Activated CD4-positive, alpha-beta T cell treated with anti-CD3 and anti-CD28 coated beads, Interleukin-2, amount 10 ng/mL, durations not matched to agents 24 days and 14 days (primary cell): ENCODE measurements around the gene SERPINE1. TPM values are rescaled to one million over a fixed set of nuclear protein-coding genes. Genes with fewer than 3 reads are reported as not detected.
"Not testable (repeated sequence)": the region's sequence is repeated elsewhere in the genome, so short reads cannot be mapped to it uniquely, and the experiment has no call there.

Experiments used
- DNase-seq: peaks from one replicate; pipeline ENCODE4 v3.0.0; 2022
- H3K27ac Mint-ChIP-seq: one replicate; pipeline ENCODE4 v1.8.0; 2022; ENCODE audit warnings: mild to moderate bottlenecking, mixed read lengths
- H3K27me3 Mint-ChIP-seq: one replicate; pipeline ENCODE4 v1.8.0; 2022; ENCODE audit warnings: mixed read lengths
- H3K36me3 Mint-ChIP-seq: one replicate; pipeline ENCODE4 v1.8.0; 2022; ENCODE audit warnings: low read depth, mild to moderate bottlenecking, mixed read lengths
- H3K4me1 Mint-ChIP-seq: one replicate; pipeline ENCODE4 v1.8.0; 2021; ENCODE audit warnings: mixed read lengths
- H3K4me3 Mint-ChIP-seq: one replicate; pipeline ENCODE4 v1.8.0; 2022; ENCODE audit warnings: mild to moderate bottlenecking, moderate library complexity, mixed read lengths
- H3K9me3 Mint-ChIP-seq: one replicate; pipeline ENCODE4 v1.8.0; 2021; ENCODE audit warnings: mixed read lengths
- intact Hi-C: fragments of 100-400 bp; cut with micrococcal nuclease; formaldehyde crosslinking; loops from one replicate; pipeline ENCODE4 v1.15.1; 2023
- total RNA-seq: library from RNA; stranded (reverse); gene quantifications from 2 replicates; pipeline ENCODE4 v1.2.3, GENCODE V29; 2022

SERPINE1 gene
- total RNA-seq, 1 donor from 2014 or later, result 0.33 TPM

GRCh38 chr7:101108961-101109360 is 17.9 kb upstream of the SERPINE1 start:
- no peak overlapping the region for H3K4me3 Mint-ChIP-seq
- H3K9me3 Mint-ChIP-seq, result no peaks in the 10 kb centered on the region
- H3K4me1 Mint-ChIP-seq, result peaks cover 5% of the 10 kb centered on the region
- DNase-seq, result no peak
- intact Hi-C loops, result no loop called here
- H3K36me3 Mint-ChIP-seq, result no peaks in the 10 kb centered on the region
- peaks cover 4% of the 10 kb centered on the region for H3K27me3 Mint-ChIP-seq
- no peak overlapping the region for H3K27ac Mint-ChIP-seq

DNA sequence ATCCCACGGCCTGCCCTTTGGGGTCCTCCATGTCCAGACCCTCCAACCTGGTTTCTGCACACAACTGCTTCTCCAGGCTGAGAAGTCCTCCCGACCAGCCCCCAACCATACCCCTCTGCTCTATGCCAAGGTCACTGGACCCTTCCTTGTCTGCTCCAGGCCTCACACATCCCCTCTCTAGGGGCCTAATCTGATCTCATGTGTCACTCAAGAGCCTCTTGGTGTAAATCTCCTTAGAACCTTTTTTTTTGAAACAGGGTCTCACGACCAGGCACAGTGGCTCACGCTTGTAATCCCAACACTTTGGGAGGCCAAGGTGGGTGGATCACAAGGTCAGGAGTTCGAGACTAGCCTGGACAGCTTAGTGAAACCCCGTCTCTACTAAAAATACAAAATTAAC is 17.5 kb upstream of the SERPINE1 start:
- peaks cover 3% of the 10 kb centered on the region for H3K4me1 Mint-ChIP-seq
- no peak for DNase-seq
- intact Hi-C loops, result no loop called here
- H3K4me3 Mint-ChIP-seq, result no peak overlapping the region
- H3K27ac Mint-ChIP-seq, result no peak overlapping the region
- H3K36me3 Mint-ChIP-seq, result no peaks in the 10 kb centered on the region
- H3K27me3 Mint-ChIP-seq, result peaks cover 4% of the 10 kb centered on the region
- H3K9me3 Mint-ChIP-seq, result no peaks in the 10 kb centered on the region

GRCh38 chr7:101111261-101111660 is 15.6 kb upstream of the SERPINE1 start:
- no peak for DNase-seq
- intact Hi-C loops, result no loop called here
- Mint-ChIP-seq H3K9me3 (no peaks in the 10 kb centered on the region), H3K4me1 (no peaks in the 10 kb centered on the region), H3K4me3 (no peak overlapping the region), H3K36me3 (no peaks in the 10 kb centered on the region), H3K27ac (no peak overlapping the region), H3K27me3 (peaks cover under 1% of the 10 kb centered on the region)

DNA sequence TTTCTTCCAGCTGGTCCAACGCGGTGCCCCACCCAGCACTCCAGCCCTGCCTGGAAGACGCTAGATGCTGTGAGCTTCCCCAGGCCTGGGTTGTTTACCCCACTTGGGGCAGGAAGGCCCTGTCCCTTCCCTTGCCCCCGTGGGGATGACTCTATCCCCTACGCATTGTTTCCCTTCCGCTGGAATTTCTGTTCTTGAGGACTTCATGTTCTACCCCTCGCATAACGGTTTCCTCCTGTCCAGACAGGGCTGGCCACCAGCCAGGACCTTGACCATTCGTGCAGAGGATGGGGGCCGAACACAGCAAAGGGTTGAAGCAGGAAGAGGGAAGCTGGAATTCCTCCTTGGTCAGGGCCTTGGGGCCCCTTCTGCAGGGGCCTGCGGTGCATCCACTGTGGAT is 14.7 kb upstream of the SERPINE1 start:
- no peak overlapping the region for H3K27ac Mint-ChIP-seq
- no peaks in the 10 kb centered on the region for H3K27me3 Mint-ChIP-seq
- no peaks in the 10 kb centered on the region for H3K36me3 Mint-ChIP-seq
- H3K4me1 Mint-ChIP-seq, result no peaks in the 10 kb centered on the region
- DNase-seq, result no peak
- H3K4me3 Mint-ChIP-seq, result no peak overlapping the region
- intact Hi-C loops, result no loop called here
- no peaks in the 10 kb centered on the region for H3K9me3 Mint-ChIP-seq

GRCh38 chr7:101113140-101113539 is 13.8 kb upstream of the SERPINE1 start:
- H3K27me3 Mint-ChIP-seq, H3K4me1 Mint-ChIP-seq, intact Hi-C loops, H3K27ac Mint-ChIP-seq, H3K36me3 Mint-ChIP-seq, H3K4me3 Mint-ChIP-seq, DNase-seq, H3K9me3 Mint-ChIP-seq: not testable (repeated sequence)

DNA sequence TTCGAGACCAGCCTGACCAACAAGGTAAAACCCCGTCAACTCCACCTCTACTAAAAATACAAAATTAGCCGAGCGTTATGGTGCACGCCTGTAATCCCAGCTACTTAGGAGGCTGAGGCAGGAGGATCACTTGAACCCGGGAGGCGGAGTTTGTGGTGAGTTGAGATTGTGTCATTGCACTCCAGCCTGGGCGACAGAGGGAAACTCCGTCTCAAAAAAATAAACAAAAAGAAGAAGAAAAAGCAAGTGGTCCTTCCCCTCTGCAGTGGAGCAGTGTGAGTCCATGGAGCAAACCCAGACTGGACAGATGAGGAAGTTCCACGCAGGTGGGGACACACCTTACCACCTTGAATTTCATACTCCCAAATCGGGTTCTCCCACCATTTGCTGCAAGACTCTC is 13.1 kb upstream of the SERPINE1 start:
- Mint-ChIP-seq H3K4me3 (no peak overlapping the region), H3K27me3 (no peaks in the 10 kb centered on the region), H3K4me1 (no peaks in the 10 kb centered on the region), H3K36me3 (no peaks in the 10 kb centered on the region), H3K27ac (no peak overlapping the region), H3K9me3 (no peaks in the 10 kb centered on the region)
- intact Hi-C loops, result no loop called here
- no peak for DNase-seq

- H3K27me3 Mint-ChIP-seq, result peaks cover 1% of the 10 kb centered on the region
- no peak overlapping the region for H3K4me3 Mint-ChIP-seq
Measured at GRCh38 chr7:101114492-101114891, 12.4 kb upstream of the SERPINE1 start.

GRCh38 chr7:101115215-101115614 is 11.7 kb upstream of the SERPINE1 start:
- no peaks in the 10 kb centered on the region for H3K4me1 Mint-ChIP-seq

More at GRCh38 chr7:101114492-101114891, 12.4 kb upstream of the SERPINE1 start:
- DNase-seq, result no peak
- no peaks in the 10 kb centered on the region for H3K4me1 Mint-ChIP-seq
- no peaks in the 10 kb centered on the region for H3K36me3 Mint-ChIP-seq
- H3K27ac Mint-ChIP-seq, result no peak overlapping the region
- intact Hi-C loops, result no loop called here
- no peaks in the 10 kb centered on the region for H3K9me3 Mint-ChIP-seq

DNA sequence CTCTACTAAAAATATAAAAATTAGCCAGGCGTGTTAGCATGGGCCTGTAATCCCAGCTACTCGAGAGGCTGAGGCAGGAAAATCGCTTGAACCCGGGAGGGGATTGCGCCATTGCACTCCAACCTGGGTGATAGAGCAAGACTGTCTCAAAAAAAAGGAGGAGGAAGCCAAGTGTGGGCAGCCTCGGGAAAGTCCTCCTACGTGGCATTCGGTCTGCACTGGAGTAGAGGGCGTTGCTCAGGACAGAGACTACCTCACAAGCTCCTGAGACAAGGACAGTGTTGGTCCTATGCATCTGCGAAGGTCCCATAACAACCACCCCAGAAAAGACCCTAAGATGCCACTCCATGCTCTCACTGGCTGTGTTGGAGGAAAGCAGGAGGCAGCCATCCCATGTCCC is 10.0 kb upstream of the SERPINE1 start:
- no peak for DNase-seq
- Mint-ChIP-seq H3K36me3 (no peaks in the 10 kb centered on the region), H3K27me3 (peaks cover 8% of the 10 kb centered on the region), H3K27ac (no peak overlapping the region), H3K4me3 (no peak overlapping the region), H3K9me3 (no peaks in the 10 kb centered on the region), H3K4me1 (peaks cover 3% of the 10 kb centered on the region)
- intact Hi-C loops, result no loop called here

More at GRCh38 chr7:101115215-101115614, 11.7 kb upstream of the SERPINE1 start:
- H3K27me3 Mint-ChIP-seq, result peaks cover 5% of the 10 kb centered on the region
- H3K9me3 Mint-ChIP-seq, result no peaks in the 10 kb centered on the region
- no peak overlapping the region for H3K4me3 Mint-ChIP-seq
- H3K27ac Mint-ChIP-seq, result no peak overlapping the region
- intact Hi-C loops, result no loop called here
- DNase-seq, result no peak
- H3K36me3 Mint-ChIP-seq, result no peaks in the 10 kb centered on the region

DNA sequence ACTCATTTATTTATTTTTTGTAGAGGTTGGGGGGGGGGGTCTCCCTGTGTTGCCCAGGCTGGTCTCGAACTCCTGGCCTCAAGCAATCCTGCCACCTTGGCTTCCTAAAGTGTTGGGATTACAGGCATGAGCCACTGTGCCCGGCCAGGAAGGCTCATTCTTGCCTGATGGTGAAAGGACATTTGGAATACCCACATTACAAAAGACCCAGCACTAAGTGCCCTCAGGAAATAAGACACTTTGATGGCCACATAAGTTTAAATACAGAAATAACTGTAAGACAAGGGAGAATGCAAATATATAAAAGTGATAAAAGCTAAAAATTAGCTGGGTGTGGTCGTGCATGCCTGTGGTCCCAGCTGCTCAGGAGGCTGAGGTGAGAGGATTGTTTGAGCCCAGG is 8.0 kb upstream of the SERPINE1 start:
- Mint-ChIP-seq H3K36me3 (no peaks in the 10 kb centered on the region), H3K27ac (no peak overlapping the region), H3K27me3 (peaks cover 23% of the 10 kb centered on the region), H3K4me1 (peaks cover 14% of the 10 kb centered on the region), H3K4me3 (no peak overlapping the region), H3K9me3 (no peaks in the 10 kb centered on the region)
- intact Hi-C loops, result no loop called here
- no peak for DNase-seq

- Mint-ChIP-seq H3K27me3 (peaks cover 23% of the 10 kb centered on the region), H3K36me3 (no peaks in the 10 kb centered on the region), H3K4me3 (no peak overlapping the region), H3K9me3 (no peaks in the 10 kb centered on the region), H3K4me1 (peaks cover 19% of the 10 kb centered on the region), H3K27ac (no peak overlapping the region)
- DNase-seq, result no peak
- intact Hi-C loops, result no loop called here
Measured at GRCh38 chr7:101119876-101120275, 7.0 kb upstream of the SERPINE1 start.

GRCh38 chr7:101120315-101120714 is 6.6 kb upstream of the SERPINE1 start:
- H3K9me3 Mint-ChIP-seq, result no peaks in the 10 kb centered on the region
- intact Hi-C loops, result no loop called here

DNA sequence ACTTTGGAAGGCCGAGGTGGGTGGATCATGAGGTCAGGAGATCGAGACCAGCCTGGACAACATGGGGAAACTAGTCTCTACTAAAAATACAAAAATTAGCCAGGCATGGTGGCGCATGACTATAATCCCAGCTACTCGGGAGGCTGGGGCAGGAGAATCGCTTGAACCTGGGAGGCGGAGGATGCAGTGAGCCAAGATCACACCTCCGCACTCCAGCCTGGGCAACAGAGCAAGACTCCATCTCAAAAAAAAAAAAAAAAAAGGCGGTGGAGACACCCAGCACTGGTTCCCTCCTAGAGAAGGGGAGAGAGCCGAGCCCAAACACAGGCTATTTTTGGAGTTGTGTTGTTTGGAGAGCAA is 5.3 kb upstream of the SERPINE1 start:
- Mint-ChIP-seq H3K27me3 (peaks cover 27% of the 10 kb centered on the region), H3K4me3 (peak overlapping the region; percentile 70), H3K4me1 (peaks cover 32% of the 10 kb centered on the region)
- H3K27ac Mint-ChIP-seq, intact Hi-C loops, DNase-seq, H3K36me3 Mint-ChIP-seq, H3K9me3 Mint-ChIP-seq: not testable (repeated sequence)

More at GRCh38 chr7:101120315-101120714, 6.6 kb upstream of the SERPINE1 start:
- H3K4me3 Mint-ChIP-seq, result no peak overlapping the region
- DNase-seq, result no peak
- peaks cover 23% of the 10 kb centered on the region for H3K27me3 Mint-ChIP-seq
- H3K27ac Mint-ChIP-seq, result no peak overlapping the region
- peaks cover 22% of the 10 kb centered on the region for H3K4me1 Mint-ChIP-seq
- no peaks in the 10 kb centered on the region for H3K36me3 Mint-ChIP-seq

DNA sequence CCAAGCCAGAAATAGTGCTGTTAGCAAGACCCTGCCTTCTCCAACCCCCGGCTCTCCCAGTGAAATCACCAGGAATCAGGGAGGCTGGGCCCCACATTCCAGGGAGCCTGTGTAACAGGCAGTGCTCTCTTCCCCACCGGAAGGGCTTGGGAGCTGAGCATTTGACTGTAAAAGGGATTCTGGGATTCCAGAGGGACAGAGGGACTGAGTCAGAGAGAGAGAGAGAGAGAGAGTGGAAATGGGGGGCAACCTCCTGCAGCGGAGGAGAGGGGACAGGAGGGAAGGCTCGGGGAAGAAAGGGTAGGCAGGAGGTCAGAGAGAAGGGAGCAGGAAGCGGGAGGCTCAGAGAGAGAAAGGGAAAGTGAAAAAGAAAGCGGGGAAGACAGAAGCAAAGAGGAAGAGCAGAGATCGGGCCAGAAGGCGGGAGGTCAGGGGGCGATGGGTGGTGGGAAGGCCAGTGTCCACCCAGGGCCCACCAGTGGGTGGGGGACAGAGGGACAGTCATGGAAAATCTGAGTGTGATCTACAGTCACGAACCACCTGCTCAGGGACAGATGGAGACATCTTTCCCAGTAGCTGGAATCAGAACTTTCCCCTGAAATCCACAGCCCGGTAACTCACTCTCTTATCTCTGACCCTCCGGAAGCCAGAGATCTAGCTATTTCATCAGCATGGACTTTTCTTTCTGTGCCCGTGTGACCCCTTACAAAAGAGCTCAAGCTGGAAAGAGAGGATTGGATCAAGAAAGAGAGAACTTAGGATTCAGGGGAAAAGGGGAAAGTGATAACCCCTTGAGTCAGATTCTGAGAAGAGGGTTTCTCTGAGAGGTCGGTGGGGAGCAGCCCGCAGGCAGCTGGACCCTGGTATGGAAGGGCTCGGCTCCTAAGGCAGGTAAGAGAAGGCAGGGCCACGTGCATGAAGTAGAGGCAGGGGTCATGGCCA is 4.6 kb upstream of the SERPINE1 start:
- peak overlapping the region; percentile 70 for H3K4me3 Mint-ChIP-seq
- H3K27ac Mint-ChIP-seq, result peak overlapping the region; percentile 54
- no peaks in the 10 kb centered on the region for H3K9me3 Mint-ChIP-seq
- DNase-seq, result peak; percentile 60
- peaks cover 39% of the 10 kb centered on the region for H3K4me1 Mint-ChIP-seq
- no peaks in the 10 kb centered on the region for H3K36me3 Mint-ChIP-seq
- intact Hi-C loops, result no loop called here
- H3K27me3 Mint-ChIP-seq, result peaks cover 33% of the 10 kb centered on the region
